Glutamatergic neuron (in vitro differentiated cells): ENCODE data around the gene ACSL5. TPM values are rescaled to one million over a fixed set of nuclear protein-coding genes. Genes with fewer than 3 reads are reported as not detected.

Source experiments
- DNase-seq: peaks from one replicate; pipeline ENCODE4 v3.0.0; 2022
- H3K27ac Mint-ChIP-seq: one replicate; pipeline ENCODE4 v1.8.0; 2020; ENCODE audit warnings: mild to moderate bottlenecking, mixed read lengths, inconsistent platforms; ENCODE audit not compliant: unreplicated experiment
- H3K27me3 Mint-ChIP-seq: one replicate; pipeline ENCODE4 v1.8.0; 2020; ENCODE audit warnings: mild to moderate bottlenecking, moderate library complexity, mixed read lengths, inconsistent platforms; ENCODE audit not compliant: unreplicated experiment
- H3K36me3 Mint-ChIP-seq: one replicate; pipeline ENCODE4 v1.8.0; 2020; ENCODE audit warnings: mild to moderate bottlenecking, mixed read lengths, inconsistent platforms; ENCODE audit not compliant: unreplicated experiment
- H3K4me1 Mint-ChIP-seq: one replicate; pipeline ENCODE4 v1.8.0; 2020; ENCODE audit warnings: mild to moderate bottlenecking, low read depth, mixed read lengths, inconsistent platforms; ENCODE audit not compliant: unreplicated experiment
- H3K4me3 Mint-ChIP-seq: one replicate; pipeline ENCODE4 v1.8.0; 2020; ENCODE audit warnings: mild to moderate bottlenecking, mixed read lengths, inconsistent platforms; ENCODE audit not compliant: unreplicated experiment
- H3K9me3 Mint-ChIP-seq: one replicate; pipeline ENCODE4 v1.8.0; 2020; ENCODE audit warnings: mild to moderate bottlenecking, moderate library complexity, mixed read lengths, inconsistent platforms; ENCODE audit not compliant: unreplicated experiment
- CTCF ChIP-seq: fragments of 200-600 bp; sonication (generic); IDR thresholded peaks from one replicate; pipeline ENCODE4 v1.5.0; 2021; ENCODE audit not compliant: partially characterized antibody, unreplicated experiment
- total RNA-seq: library from RNA; stranded (reverse); fragmentation: NEBNext Ultra II Directional; extraction: Animal tissue kit (Norgen Biotek cat#: 25700); gene quantifications from one replicate; pipeline ENCODE4 v1.2.1, GENCODE V29; 2021; ENCODE audit not compliant: unreplicated experiment

ACSL5 gene
- total RNA-seq, 1 donor from 2014 or later = not detected

GRCh38 chr10:112359606-112360307, 14.2 kb upstream of the ACSL5 start:
- H3K9me3 Mint-ChIP-seq = no peaks in the 10 kb centered on the region
- no peak overlapping the region for H3K4me3 Mint-ChIP-seq
- no peak overlapping the region for H3K27ac Mint-ChIP-seq
- no peaks in the 10 kb centered on the region for H3K4me1 Mint-ChIP-seq
- no peaks in the 10 kb centered on the region for H3K27me3 Mint-ChIP-seq
- no peak for TF ChIP-seq CTCF
- H3K36me3 Mint-ChIP-seq = no peaks in the 10 kb centered on the region
- no peak for DNase-seq

GRCh38 chr10:112360308-112361270, 13.3 kb upstream of the ACSL5 start:
- no peaks in the 10 kb centered on the region for H3K4me1 Mint-ChIP-seq
- no peak for TF ChIP-seq CTCF
- DNase-seq = no peak
- H3K4me3 Mint-ChIP-seq = no peak overlapping the region
- no peaks in the 10 kb centered on the region for H3K36me3 Mint-ChIP-seq
- no peaks in the 10 kb centered on the region for H3K9me3 Mint-ChIP-seq
- H3K27me3 Mint-ChIP-seq = no peaks in the 10 kb centered on the region
- H3K27ac Mint-ChIP-seq = no peak overlapping the region

- H3K4me1 Mint-ChIP-seq = peaks cover 1% of the 10 kb centered on the region
- no peaks in the 10 kb centered on the region for H3K27me3 Mint-ChIP-seq
- no peak for DNase-seq
- H3K36me3 Mint-ChIP-seq = no peaks in the 10 kb centered on the region
- TF ChIP-seq CTCF = no peak
- H3K4me3 Mint-ChIP-seq = no peak overlapping the region
- no peak overlapping the region for H3K27ac Mint-ChIP-seq
- H3K9me3 Mint-ChIP-seq = peaks cover under 1% of the 10 kb centered on the region
Measured at GRCh38 chr10:112361951-112362751, 11.8 kb upstream of the ACSL5 start.

- H3K27me3 Mint-ChIP-seq = no peaks in the 10 kb centered on the region
- no peak for TF ChIP-seq CTCF
- H3K4me1 Mint-ChIP-seq = peaks cover 1% of the 10 kb centered on the region
- H3K4me3 Mint-ChIP-seq = no peak overlapping the region
- peaks cover 2% of the 10 kb centered on the region for H3K9me3 Mint-ChIP-seq
- H3K36me3 Mint-ChIP-seq = no peaks in the 10 kb centered on the region
- H3K27ac Mint-ChIP-seq = no peak overlapping the region
- DNase-seq = no peak
Measured at GRCh38 chr10:112362833-112363232, 11.1 kb upstream of the ACSL5 start.
